ENCODE data around the gene NOC3L. TPM values are rescaled to one million over a fixed set of nuclear protein-coding genes. Genes with fewer than 3 reads are reported as not detected.

Gene NOC3L
- polyA plus RNA-seq, 1 donor (not counting 4 experiments of a cell fraction or from before 2014, with no cell fraction given) = 16.3 TPM

DNA sequence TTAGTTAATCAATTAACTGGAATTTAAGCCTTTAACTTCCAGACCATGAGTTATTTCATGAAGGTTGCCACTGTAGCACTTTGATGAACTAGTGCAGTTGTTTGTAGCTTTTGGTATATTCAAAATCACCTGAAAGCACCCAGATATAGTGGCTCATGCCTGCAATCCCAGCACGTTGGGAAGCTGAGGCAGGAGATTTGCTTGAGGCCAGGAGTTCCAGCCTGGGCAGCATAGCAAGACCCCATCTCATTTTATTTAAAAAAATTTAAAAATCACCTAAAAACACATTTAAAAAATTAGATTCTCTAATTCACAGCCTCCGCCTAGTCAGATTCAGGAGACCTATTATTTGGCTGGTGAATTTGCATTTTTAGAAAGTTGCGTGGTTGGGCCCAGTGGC, 48.6 kb upstream of the NOC3L start:
- H3K27ac ChIP-seq (ENCODE audit: control insufficient read depth, insufficient read depth, low read length) = no peak overlapping the region
- dilution Hi-C loops (cut with MboI; ENCODE audit: extremely low pct_ligation_motif_present, low sequenced_read_pairs) = no loop called here
- H3K36me3 ChIP-seq (ENCODE audit: control insufficient read depth in 2 of 2, extremely low read depth in 1 of 2, insufficient read depth in 2 of 2, low read length in 2 of 2) = no peaks in the 10 kb centered on the region
- TF ChIP-seq CTCF (optimal IDR thresholded peaks at IDR 0.05 in 1 of 3, IDR thresholded peaks at IDR 0.05 in 1 of 3, conservative IDR thresholded peaks at IDR 0.05 in 1 of 3; ENCODE audit: extremely low read depth in 1 of 3, insufficient read depth in 2 of 3, low read length in 3 of 3) (no peak), EZH2 (IDR thresholded peaks at IDR 0.05; ENCODE audit: low read length) (no peak)
- FAIRE-seq (no peak), DNase-seq (ENCODE audit: low read depth, low spot score) (no peak)
- H3K4me1 ChIP-seq (ENCODE audit: control insufficient read depth, extremely low read depth, insufficient read depth, low read length) = peaks cover 2% of the 10 kb centered on the region
- H3K9ac ChIP-seq (ENCODE audit: control insufficient read depth, extremely low read depth, insufficient read depth, low read length) = no peak overlapping the region
- H3K9me1 ChIP-seq (ENCODE audit: control insufficient read depth, extremely low read depth, insufficient read depth, low read length) = no peaks in the 10 kb centered on the region
- no peaks in the 10 kb centered on the region for H4K20me1 ChIP-seq (ENCODE audit: control insufficient read depth, extremely low read depth, insufficient read depth, low read length)
- H3K4me3 ChIP-seq (ENCODE audit: control insufficient read depth in 2 of 3, extremely low read depth in 1 of 3, insufficient read depth in 2 of 3, low read depth in 1 of 3, low read length in 3 of 3) = no peak overlapping the region
- H2AFZ ChIP-seq (ENCODE audit: control insufficient read depth, low read length) = no peak overlapping the region
- peaks cover 58% of the 10 kb centered on the region for H3K79me2 ChIP-seq (ENCODE audit: control insufficient read depth, insufficient read depth, low read length)
- H3K4me2 ChIP-seq (ENCODE audit: control insufficient read depth, extremely low read depth, insufficient read depth, low read depth, low read length) = no peak overlapping the region
- H3K27me3 ChIP-seq (ENCODE audit: control insufficient read depth, extremely low read depth, insufficient read depth, low read length) = no peaks in the 10 kb centered on the region
- no peaks in the 10 kb centered on the region for H3K9me3 ChIP-seq (ENCODE audit: control insufficient read depth, low read depth, low read length)

DNA sequence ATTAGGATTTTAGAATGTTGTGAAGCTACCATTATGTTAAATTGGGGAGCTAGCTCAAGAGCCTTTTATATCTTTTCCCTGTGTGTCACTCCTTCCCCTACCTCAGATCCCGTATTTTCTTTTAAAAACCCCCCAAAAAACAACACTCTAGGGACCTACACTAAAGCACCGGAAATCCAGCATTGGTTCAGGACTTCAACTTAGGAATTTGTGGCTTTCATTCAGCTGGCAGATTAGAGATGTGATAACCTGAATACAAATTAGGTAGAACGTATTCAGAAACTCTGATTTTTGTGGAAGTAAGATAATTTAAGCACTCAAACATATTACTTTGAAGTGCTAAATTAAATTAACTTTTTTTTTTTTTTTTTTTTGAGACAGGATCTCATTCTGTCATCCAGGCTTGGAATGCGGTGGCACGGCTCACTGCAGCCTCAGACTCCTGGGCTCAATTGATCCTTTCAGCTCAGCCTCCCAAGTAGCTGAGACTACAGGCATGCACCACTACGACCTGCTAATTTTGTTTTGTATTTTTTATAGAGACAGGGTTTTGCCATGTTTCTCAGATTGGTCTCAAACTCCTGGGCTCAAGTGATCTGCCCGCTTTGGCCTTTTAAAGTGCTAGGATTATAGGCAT, 46.4 kb upstream of the NOC3L start:
- Histone ChIP-seq H3K9me1 (ENCODE audit: control insufficient read depth, extremely low read depth, insufficient read depth, low read length) (no peaks in the 10 kb centered on the region), H3K9me3 (ENCODE audit: control insufficient read depth, low read depth, low read length) (no peaks in the 10 kb centered on the region), H3K27me3 (ENCODE audit: control insufficient read depth, extremely low read depth, insufficient read depth, low read length) (no peaks in the 10 kb centered on the region), H3K4me3 (ENCODE audit: control insufficient read depth in 2 of 3, extremely low read depth in 1 of 3, insufficient read depth in 2 of 3, low read depth in 1 of 3, low read length in 3 of 3) (no peak overlapping the region), H3K27ac (ENCODE audit: control insufficient read depth, insufficient read depth, low read length) (no peak overlapping the region), H3K79me2 (ENCODE audit: control insufficient read depth, insufficient read depth, low read length) (peaks cover 70% of the 10 kb centered on the region), H3K36me3 (ENCODE audit: control insufficient read depth in 2 of 2, extremely low read depth in 1 of 2, insufficient read depth in 2 of 2, low read length in 2 of 2) (no peaks in the 10 kb centered on the region), H3K9ac (ENCODE audit: control insufficient read depth, extremely low read depth, insufficient read depth, low read length) (no peak overlapping the region), H3K4me1 (ENCODE audit: control insufficient read depth, extremely low read depth, insufficient read depth, low read length) (peaks cover 11% of the 10 kb centered on the region), H4K20me1 (ENCODE audit: control insufficient read depth, extremely low read depth, insufficient read depth, low read length) (no peaks in the 10 kb centered on the region), H2AFZ (ENCODE audit: control insufficient read depth, low read length) (no peak overlapping the region), H3K4me2 (ENCODE audit: control insufficient read depth, extremely low read depth, insufficient read depth, low read depth, low read length) (no peak overlapping the region)
- TF ChIP-seq EZH2 (IDR thresholded peaks at IDR 0.05; ENCODE audit: low read length) (no peak), CTCF (optimal IDR thresholded peaks at IDR 0.05 in 1 of 3, IDR thresholded peaks at IDR 0.05 in 1 of 3, conservative IDR thresholded peaks at IDR 0.05 in 1 of 3; ENCODE audit: extremely low read depth in 1 of 3, insufficient read depth in 2 of 3, low read length in 3 of 3) (no peak)
- no peak for DNase-seq (ENCODE audit: low read depth, low spot score)
- dilution Hi-C loops (cut with MboI; ENCODE audit: extremely low pct_ligation_motif_present, low sequenced_read_pairs) = no loop called here
- no peak for FAIRE-seq
